SIG-M5 treated with dmso at 0.1 percent for 504 hours (cell line): ENCODE data around the gene ELMO1.
"Not testable (repeated sequence)": the region's sequence is repeated elsewhere in the genome, so short reads cannot be mapped to it uniquely, and the experiment has no call there.

ENCODE experiments used
- DNase-seq: peaks from one replicate; lab custom pipeline; 2025; ENCODE audit not compliant: unreplicated experiment; lab: John Stamatoyannopoulos, UW

Gene ELMO1

DNA sequence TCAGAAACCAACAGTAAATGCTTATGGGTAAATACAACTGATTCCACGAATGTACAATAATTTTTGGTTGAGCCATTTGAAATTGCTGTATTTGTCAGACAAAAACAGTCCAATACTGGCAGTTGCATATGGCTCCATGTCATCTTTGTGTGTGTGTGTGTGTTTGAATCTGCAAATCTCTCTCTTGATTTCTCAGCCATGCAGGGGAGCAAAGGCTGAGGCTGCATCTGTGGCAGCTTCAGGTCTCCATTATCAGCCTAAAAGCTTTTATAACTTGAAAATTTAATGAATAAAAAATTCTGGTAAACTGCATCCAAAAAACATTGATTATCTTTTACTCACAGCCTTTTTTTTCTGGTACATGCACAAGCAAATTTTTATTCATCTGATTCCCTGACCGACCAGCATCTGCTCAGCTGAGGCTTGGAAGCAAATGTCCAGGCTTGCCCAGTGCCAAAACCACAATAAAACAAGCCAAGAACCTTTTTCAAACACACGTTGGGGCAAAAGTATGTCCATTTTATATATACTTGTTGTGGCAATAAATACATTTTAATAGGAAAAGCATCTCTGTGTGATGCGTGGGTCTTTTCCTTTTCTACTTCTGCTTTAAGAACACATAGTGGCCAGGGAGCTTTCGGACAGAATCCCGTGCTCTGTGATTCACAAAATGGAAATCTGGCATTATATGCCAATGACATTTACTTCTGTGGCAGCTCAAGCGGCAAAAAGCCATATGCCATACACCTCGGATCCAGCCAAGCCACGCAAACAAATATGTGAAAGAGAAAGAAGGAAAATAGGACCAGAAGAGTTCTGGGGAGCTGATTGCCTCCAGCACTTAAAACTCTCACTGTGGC is 448.8 kb downstream of the ELMO1 start:
- no peak for DNase-seq

DNA sequence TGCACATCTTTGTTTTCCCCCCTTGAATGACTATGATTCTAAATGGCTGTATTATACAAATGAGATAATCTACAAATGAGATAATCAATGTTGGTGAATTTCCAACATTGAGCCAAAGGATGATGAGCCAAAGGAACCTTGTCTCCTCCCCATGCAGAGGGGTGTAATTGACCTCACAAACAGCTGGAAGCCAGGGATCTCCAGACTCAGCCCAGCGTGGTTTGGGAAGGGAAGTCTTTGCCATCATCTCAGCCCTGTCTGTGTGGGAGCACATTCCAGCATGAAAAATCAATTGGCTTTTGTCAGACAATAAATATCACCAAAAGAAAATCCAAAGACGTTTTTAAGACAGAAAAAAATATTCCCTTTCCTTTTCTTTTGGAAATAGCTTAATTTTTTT is 452.9 kb downstream of the ELMO1 start:
- no peak for DNase-seq

DNA sequence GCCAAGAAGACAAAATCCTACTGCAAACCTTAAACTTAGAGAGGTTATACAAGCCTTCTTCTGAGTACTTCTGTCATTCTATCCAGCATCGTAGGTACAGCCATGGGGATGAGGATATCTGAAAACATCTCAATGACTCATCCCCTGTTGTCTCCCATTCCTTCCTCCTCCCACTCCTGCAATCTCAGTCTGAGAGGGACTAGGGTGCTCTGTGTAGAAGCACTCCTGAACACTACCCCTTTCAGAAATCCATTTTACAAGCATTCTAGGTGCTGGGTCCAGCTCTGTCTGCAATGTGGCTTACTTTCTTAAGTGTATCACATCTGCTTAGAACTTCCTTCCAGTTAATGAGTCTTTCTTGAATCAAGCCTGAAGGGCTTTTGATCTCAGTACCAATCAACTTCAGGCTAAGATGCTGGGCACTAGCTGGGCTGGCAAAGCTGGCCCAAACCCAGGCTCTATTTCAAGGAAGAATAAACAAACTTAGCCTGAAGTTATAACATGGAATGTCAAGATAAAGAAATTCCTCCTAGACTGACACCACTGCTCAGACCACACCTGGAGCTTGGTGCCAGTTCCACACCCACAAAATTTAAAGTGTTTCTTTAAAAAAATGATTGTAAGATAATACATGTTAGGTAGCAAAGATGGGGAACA is 454.1 kb downstream of the ELMO1 start:
- DNase-seq: no peak

DNA sequence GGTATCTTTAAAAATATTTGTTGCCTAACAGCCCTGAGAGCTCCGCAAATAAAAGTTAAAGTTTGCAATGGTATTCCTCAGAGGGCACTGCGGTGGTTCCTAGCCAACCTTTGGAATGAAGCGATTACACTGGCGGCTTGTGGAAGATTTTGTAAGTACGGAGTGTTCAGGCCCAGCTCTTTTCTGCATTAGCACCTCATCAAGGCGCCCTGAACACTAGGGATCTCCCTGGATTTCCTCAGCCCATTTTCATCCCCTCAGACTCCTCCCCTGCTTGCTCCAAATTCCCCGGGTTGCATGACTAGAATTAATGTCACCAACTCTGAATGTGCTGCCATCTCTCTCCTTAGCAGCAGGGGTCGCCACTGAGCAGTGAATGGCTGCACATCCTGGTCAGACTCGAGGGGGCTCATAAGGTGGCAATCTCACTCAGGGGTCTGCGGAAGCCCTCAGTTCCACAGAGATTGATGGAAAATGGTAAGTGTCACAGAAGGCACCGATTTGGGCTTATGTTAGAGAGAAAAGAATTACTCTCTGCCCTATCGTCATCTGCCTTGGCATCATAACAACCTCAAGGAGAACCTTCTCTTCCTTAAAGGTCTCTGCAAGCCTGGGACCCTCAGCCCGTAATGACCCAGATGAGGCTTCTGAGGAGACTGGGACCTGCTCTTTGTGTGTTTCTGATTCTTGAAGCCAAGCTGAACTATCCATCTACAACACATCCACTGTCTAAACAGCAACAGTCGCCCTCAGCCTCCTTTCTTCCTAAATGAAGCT is 461.5 kb downstream of the ELMO1 start:
- peak; percentile 53 for DNase-seq

DNA sequence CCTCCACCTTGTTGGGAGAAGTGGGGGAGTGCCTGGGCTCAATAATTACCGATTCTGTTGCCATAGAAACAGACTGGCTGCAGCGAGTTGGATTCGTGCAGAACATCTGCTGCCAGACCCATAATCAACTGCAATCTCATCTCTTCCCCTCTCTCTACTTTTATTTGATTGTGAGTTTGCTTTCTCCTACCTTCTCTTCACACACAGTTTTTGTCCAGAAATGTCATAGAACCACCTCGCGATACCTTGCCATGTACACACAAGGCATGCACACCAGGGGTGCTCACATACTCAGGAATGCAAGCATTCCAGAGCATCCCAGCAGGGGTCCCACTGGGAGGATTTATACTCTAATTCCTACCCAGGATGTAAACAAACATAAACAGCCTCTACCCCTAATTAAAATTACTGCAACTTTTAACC is 462.1 kb downstream of the ELMO1 start:
- DNase-seq: no peak

DNA sequence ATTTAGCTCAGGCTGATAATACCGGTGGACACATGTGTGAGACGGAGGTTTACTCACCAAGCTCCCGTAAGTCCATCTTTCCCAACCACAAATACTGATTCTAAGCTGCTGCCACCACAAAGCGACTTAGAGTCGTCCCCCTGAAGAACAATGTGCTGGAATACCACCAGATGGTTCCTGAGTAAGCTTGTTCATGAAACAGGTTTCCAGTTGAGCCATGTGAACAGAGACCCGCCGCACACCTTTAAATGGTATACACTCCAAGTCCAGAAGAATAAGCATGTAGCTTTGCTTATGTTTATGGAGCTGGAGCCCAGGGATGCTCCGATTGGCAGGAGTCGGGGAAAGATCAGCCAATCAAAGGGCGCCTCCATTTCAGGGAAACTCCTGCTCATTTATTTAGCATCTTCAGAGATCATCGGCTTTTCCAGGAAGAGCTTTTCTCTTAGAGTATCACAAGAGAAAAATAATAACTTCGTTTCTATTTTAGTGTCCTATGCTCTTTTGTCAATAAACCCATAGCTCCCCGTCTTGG is 462.7 kb downstream of the ELMO1 start:
- DNase-seq: no peak

DNA sequence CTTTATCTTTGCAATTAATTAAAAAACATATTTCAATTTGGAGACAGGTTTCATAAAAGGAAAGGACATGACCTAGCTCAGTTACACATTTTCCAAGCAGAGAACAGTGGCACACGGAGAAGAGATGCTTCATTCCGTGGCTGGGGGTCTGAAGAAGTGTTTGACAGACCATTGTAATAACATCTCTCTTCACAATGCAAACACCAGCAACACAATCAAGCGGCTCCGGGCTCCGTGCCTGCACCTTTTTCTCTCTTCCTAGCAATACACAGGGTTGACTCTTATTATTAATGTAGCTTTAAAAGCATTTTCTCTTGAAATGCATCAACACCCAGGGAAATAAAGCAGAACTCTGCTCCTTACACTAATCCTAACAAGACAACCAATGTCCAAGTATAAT is 463.3 kb downstream of the ELMO1 start:
- no peak for DNase-seq

DNA sequence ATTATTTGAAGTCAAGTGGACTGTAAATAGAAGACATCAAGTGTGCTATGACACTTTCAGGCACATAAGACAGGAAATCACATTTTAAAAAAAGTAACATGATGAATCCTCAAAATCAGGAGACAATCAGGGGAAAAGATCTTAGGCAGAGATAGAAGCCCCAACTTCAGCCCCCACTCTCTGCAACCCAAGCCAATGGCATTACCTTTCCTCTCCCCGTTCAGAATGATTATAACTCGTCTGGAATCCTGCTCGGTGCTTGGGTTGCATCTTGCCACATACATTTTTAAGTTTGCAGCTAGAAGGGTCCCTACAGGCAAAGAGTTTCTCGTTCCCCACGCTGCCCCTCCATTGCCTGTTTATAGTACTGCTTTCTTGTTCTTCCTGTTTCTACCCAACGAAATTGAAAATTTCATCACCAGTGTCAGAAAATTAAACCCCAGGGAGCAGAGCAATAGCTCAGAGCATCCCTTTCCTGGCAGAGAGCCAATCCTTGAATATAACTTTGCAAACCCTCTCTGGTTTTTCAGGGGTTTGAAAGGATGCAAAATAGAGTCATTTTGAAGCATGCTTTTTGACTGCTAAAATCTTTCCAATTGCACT is 463.9 kb downstream of the ELMO1 start:
- DNase-seq: peak; percentile 91

DNA sequence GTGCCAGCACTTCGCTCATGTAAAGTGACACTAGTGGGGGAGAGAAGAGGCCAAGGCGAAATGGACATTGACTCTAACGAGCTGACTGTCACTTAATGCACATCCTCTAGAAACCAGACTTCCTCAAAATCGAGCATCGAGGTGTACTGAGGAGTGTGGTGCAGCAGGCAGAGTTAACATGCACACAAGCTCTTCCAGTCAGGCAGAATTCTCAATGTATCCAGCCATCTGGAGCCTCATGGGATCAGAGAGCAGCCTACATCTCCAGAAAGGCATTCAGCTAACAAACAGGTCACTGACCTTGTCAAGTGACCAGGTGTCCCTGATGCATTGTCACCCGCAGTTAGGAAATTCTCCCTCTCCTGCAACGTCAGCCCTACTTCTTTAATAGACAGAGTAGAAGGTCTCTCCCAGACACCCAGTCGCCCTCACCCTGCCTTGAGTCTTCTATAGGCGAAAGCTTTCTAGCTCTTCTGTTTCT is 464.6 kb downstream of the ELMO1 start:
- DNase-seq: peak; percentile 39

DNA sequence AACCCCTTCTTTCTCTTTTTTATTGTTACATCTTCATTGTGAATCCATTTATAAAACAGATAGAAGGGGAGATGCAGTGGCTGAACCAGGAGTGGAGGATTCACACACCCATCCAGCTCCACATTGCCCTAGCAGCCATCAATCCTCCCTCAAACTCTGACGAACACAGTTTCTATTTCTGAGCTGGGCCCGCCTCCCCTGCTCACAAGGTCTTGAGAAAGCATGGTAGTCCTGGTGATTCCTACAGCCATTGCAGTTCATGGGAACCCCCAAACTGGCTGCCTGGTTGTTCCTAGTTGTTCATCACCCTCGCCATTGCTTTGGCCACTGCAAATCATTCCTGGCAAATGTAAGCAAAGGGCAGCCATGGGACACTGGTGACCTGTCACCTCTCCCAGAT is 465.9 kb downstream of the ELMO1 start:
- DNase-seq: no peak

DNA sequence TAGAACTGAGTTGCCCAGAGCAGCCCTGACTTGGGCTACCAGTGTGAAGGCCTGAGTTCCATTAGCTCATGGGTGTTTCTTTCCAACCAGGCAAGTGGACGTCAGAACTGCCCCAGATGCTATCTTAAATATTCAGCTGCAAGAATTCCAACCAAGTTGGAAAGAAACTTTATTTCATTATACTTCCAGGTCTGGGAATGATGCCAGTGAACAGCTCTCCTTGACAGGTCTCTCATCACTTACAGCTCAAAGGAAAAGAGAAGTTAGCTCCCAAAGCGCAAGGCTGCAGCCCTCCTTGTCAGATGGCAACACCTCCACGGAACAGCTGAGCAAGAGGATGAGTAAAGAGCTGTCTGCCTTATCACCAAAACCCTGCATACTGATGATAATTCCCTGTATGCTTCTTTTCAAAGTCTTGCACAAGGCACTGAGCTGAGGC is 468.8 kb downstream of the ELMO1 start:
- DNase-seq: no peak

DNA sequence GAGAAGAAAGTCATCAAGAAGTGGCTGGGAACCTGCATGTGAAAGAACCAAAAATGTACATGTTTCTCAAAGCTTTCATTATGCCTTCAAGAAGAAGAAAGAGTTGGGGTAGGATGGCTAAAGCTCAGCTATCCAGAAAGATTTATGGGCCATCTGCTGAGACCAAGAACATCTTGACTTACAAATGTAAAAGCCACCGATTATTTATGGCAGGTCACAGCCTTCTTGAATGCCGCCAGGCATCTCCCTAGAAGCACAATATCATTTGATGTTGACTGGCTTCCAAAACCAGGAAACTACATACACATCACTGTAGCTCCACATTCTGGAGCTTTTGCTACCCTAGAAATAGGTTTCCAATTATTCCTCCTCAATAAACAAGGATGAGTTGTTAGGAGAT is 470.2 kb downstream of the ELMO1 start:
- DNase-seq: no peak

DNA sequence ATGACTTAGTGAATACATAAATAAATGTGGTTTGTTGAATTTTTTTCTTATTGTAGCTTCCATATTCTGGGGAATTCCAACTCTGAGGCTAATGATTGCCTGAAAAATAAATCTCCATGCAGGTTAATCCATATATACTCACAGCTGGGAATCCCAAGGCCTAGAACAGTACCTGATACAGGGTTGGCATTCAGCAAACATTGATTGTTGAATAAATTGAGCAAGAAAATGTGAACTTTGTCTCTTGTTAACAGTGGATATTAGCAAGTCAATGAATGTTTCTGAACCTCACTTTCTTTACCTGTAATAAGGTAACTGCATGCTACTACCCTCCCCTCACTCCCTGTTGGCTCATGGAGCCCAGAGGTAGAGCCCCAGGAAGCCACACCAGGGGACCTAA is 470.8 kb downstream of the ELMO1 start:
- no peak for DNase-seq

DNA sequence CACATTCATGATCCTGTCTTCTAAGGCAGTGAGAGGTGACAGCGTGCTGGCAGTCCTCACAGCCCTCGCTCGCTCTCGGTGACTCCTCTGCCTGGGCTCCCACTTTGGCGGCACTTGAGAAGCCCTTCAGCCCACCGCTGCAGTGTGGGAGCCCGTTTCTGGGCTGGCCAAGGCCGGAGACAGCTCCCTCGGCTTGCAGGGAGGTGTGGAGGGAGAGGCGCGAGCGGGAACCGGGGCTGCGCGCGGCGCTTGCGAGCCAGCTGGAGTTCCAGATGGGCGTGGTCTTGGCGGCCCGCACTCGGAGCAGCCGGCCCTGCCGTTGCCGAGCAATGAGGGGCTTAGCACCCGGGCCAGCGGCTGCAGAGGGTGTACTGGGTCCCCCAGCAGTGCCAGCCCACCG is 475.1 kb downstream of the ELMO1 start:
- not testable (repeated sequence) for DNase-seq

DNA sequence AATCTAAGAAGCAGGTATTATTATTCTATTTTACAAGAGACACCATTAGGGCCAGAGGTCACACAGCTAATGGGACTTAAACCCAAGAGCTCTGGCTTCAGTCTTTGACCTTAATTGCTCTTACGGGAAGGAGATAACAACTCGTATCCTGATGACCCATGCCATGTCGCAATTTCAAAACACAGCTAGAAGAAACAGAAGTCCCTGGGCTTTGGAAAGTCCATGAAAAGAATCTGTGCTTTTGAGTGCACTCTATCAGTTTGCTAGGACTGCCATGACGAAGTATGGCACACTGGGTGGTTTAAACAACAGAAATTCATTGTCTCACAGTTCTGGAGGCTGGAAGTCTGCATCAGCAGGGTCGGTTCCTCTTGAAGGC is 476.5 kb downstream of the ELMO1 start:
- no peak for DNase-seq

DNA sequence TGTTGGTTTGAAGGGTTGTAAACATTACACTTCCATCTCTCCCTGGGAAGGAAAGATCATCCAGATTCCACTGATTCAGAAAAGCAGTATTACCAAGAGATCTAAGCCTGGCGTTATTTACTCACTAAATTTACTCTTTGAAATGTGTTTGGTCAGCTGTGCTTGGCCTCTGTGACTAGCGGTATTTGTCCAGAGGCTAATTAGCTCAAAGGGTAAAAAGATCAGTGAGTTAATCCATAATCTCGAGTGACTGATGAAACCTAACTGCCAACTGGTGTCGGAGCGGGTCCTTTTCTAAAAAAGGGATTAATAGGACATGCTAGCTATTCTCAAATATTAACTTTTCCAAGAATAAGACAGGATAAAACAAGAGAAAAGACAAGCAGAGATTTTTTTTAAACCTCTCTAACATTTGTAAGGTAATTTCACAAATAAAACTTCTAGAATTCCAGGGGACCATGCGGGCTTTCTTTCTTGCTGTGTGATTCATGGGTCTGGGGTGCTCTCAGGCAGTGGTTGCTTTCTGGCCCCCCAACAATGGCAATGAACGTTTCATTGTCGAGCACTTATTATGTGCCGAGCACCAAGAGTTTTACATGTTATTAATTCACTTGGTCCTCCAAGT is 477.0 kb downstream of the ELMO1 start:
- DNase-seq: no peak

DNA sequence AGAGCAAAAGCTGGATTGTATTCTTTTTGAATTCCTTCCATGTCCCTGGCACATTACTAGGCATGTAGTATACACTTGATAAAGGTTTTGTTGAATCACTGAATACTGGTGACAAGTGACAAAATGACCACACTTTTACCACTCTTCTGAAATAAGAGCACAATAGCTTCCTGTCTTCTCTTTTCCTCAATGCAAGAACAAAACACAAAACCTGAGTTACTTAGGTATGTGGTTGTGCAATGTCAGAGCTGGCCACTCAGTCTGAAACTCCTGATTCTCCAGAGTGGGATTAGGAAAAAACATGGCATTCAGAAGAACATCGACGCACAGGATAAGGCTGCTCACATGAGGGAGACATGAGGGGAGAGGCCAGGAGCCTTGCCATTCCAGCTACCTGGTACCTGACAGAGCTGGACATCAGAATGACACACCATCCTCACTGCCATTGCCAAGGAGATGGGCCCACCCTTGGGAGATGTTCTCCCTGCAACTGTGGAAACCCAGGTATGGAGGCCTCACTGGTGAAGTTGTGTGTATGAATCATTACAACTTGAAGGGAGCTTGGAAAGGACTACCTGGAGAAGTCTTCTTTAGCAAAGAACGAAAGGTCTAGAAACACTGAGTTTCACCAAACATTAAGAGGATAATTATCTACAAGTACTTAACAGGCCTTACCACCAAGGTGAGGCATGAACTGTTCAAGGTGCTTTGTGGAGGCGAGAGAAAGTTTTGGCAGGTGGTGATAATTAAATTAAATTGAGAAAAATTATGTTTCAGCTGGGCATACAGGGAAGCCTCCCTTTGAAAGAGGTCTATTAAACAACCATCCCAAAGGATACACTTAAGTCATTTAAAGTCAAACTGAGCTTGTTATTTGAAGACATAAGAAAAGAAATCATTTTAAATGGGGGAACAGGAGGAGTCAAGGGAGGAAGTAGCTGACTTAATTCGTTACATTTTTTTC is 477.8 kb downstream of the ELMO1 start:
- no peak for DNase-seq

DNA sequence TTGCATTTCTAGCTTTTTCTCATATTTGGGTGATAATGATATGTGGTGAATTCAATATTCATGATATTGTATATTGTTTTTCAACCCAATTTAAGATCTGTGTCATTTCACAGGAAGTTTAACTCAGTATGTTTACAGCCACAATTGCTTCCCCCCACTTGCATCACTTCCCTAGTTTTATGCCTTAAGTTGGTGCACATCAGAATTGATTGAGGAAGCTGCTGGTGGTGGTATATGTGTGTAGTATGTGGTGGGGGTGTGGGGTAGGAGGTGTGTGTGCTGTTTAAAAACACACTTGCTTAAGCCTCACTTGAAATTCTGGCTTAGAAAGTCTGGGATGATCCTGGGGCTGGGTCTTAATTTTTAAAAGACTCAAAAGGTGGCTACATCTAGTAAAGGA is 479.3 kb downstream of the ELMO1 start:
- DNase-seq: peak; percentile 90

DNA sequence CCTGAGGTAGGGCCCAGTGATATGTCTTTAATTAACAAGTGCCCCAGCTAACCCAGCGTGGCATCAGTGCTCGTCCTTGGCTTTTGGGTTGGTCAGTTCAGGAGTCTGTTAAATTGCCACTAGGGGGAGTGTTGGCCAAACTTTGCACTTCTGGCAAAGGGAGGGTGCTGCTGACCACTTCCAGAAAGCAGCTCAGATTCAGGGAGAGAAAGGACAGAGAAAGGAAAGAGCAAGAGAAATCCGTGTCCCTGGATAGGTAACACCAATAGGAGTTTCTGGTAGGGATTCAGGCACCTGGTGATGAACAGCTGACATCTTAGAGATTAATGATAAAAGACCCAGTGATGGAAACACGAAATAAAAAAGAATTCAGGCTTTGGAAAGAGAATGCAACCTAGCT is 481.3 kb downstream of the ELMO1 start:
- peak; percentile 51 for DNase-seq
